Choroid plexus epithelial cell (primary cell): ENCODE measurements around the gene RBM4B.
"Not testable (repeated sequence)": the region's sequence is repeated elsewhere in the genome, so short reads cannot be mapped to it uniquely, and the experiment has no call there.

Experiments used
- DNase-seq: peaks from one replicate; pipeline ENCODE4 v3.0.0-alpha.2; 2010; ENCODE audit warnings: low read depth
- H3K4me3 ChIP-seq: 2 replicates; pipeline ENCODE4 v1.5.1; 2011; ENCODE audit warnings: low read depth, mild to moderate bottlenecking, control low read depth, low read length, moderate library complexity
- CTCF ChIP-seq: conservative IDR thresholded peaks from 2 replicates; pipeline ENCODE4 v1.5.1; 2011; ENCODE audit warnings: low read depth, mild to moderate bottlenecking, control low read depth, inconsistent platforms, low read length, moderate library complexity

The RBM4B gene

GRCh38 chr11:66652651-66653050, 25.0 kb downstream of the RBM4B start:
- H3K4me3 ChIP-seq, result no peak overlapping the region
- no peak for DNase-seq
- TF ChIP-seq CTCF, result no peak

- H3K4me3 ChIP-seq, result no peak overlapping the region
- DNase-seq, result peak; percentile 26
- TF ChIP-seq CTCF, result no peak
Observed at GRCh38 chr11:66651016-66651415, 26.7 kb downstream of the RBM4B start.

GRCh38 chr11:66649903-66650302, 27.8 kb downstream of the RBM4B start:
- no peak overlapping the region for H3K4me3 ChIP-seq
- DNase-seq, result no peak
- TF ChIP-seq CTCF, result no peak

- no peak for DNase-seq
- TF ChIP-seq CTCF, result no peak
- no peak overlapping the region for H3K4me3 ChIP-seq
Observed at GRCh38 chr11:66646828-66647227, 30.9 kb downstream of the RBM4B start.

GRCh38 chr11:66643745-66644437, 33.8 kb downstream of the RBM4B start:
- DNase-seq, result no peak
- H3K4me3 ChIP-seq, result no peak overlapping the region
- TF ChIP-seq CTCF, result no peak

- peak overlapping the region; percentile 38 for H3K4me3 ChIP-seq
- no peak for TF ChIP-seq CTCF
- no peak for DNase-seq
Observed at GRCh38 chr11:66641834-66642233, 35.9 kb downstream of the RBM4B start.

GRCh38 chr11:66639814-66640340, 37.8 kb downstream of the RBM4B start:
- DNase-seq, result not testable (repeated sequence)
- H3K4me3 ChIP-seq, result peak overlapping the region; percentile 96
